DOHH2 (cell line): ENCODE data around the gene ERG.

Experiments used
- H3F3A ChIP-seq: fragments of 200-600 bp; sonication (generic), shearing (Covaris generic); 2 replicates; pipeline ENCODE4 v1.6.0; 2016; ENCODE audit warnings: antibody characterized with exemption, mild to moderate bottlenecking; ENCODE audit not compliant: control insufficient read depth, insufficient read depth
- H3K27ac ChIP-seq: fragments of 200-600 bp; sonication (generic); 2 replicates; pipeline ENCODE4 v1.5.1; 2014; ENCODE audit warnings: low read depth, mild to moderate bottlenecking, low read length, moderate library complexity
- H3K27me3 ChIP-seq: fragments of 200-600 bp; sonication (generic); 2 replicates; pipeline ENCODE4 v1.6.1; 2014; ENCODE audit warnings: mild to moderate bottlenecking, low read length, mixed read lengths; ENCODE audit not compliant: control insufficient read depth
- H3K36me3 ChIP-seq: fragments of 200-600 bp; sonication (generic); 2 replicates; pipeline ENCODE4 v1.6.1; 2014; ENCODE audit warnings: mild to moderate bottlenecking, low read length, moderate library complexity, mixed read lengths; ENCODE audit not compliant: control insufficient read depth
- H3K4me1 ChIP-seq: fragments of 200-600 bp; sonication (generic); 2 replicates; pipeline ENCODE4 v1.6.1; 2014; ENCODE audit warnings: mild to moderate bottlenecking, low read length, mixed read lengths; ENCODE audit not compliant: control insufficient read depth
- H3K4me2 ChIP-seq: fragments of 200-600 bp; sonication (generic); 2 replicates; pipeline ENCODE4 v1.6.0; 2014; ENCODE audit warnings: mild to moderate bottlenecking, low read length, moderate library complexity
- H3K4me3 ChIP-seq: fragments of 200-600 bp; sonication (generic); 2 replicates; pipeline ENCODE4 v1.5.1; 2014; ENCODE audit warnings: mild to moderate bottlenecking, low read length, mixed read lengths
- H3K79me2 ChIP-seq: fragments of 200-600 bp; sonication (generic); 2 replicates; pipeline ENCODE4 v1.6.1; 2014; ENCODE audit warnings: mild to moderate bottlenecking, low read length, mixed read lengths; ENCODE audit not compliant: control insufficient read depth
- H3K9me2 ChIP-seq: fragments of 200-600 bp; sonication (generic); replicated peaks from 2 replicates; pipeline ENCODE4 v1.6.1; 2014; ENCODE audit warnings: mild to moderate bottlenecking, low read length, mixed read lengths; ENCODE audit not compliant: control insufficient read depth
- H3K9me3 ChIP-seq: fragments of 200-600 bp; sonication (generic); 2 replicates; pipeline ENCODE4 v1.6.1; 2014; ENCODE audit warnings: antibody characterized with exemption, low read length, mixed read lengths; ENCODE audit not compliant: control insufficient read depth, insufficient read depth
- H4K20me1 ChIP-seq: fragments of 200-600 bp; sonication (generic); 2 replicates; pipeline ENCODE4 v1.6.0; 2014; ENCODE audit warnings: low read depth, mild to moderate bottlenecking, antibody characterized with exemption, low read length, moderate library complexity; ENCODE audit not compliant: control insufficient read depth, insufficient read depth
- EZH2phosphoT487 ChIP-seq: fragments of 200-600 bp; sonication (generic); IDR thresholded peaks from 2 replicates; pipeline ENCODE4 v1.6.1; 2017; ENCODE audit warnings: borderline replicate concordance, mild to moderate bottlenecking, antibody characterized with exemption, low read length, moderate library complexity, mixed read lengths
- TF ChIP-seq, protein P1 (sequence below): fragments of 200-600 bp; sonication (generic); IDR thresholded peaks from one replicate; pipeline ENCODE4 v1.5.1; 2014; ENCODE audit warnings: antibody characterized with exemption, mild to moderate bottlenecking, low read depth, low read length; ENCODE audit not compliant: poor library complexity, severe bottlenecking

Gene ERG

DNA sequence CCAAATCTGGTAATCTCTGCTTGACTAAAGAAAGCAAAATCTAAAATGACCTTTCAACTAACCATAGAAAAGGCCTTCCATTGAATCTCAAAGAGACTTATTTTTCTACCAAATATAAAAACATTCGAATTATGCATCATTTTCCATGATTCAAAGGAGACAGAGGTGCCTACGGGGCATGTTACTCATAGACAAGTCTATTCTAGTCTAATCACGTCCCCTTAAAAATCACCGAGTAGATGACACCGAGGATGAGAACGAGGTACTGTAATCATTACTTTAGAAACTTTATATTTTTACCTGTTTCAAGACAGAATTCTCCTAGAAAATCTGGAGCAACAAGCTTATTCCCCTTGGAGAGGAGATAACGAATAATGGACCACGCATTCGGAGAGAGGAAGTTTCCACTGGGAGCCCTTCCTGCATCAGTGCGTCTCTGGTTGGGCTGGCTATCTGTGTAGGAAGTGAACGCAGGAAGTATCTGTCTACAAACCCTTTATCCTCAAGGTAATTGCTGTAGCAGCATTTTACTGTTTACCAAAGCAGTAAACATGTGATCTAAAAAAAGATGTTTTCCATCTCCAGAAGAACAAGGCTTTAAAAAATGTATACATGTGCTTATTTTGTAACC, 9.5 kb downstream of the ERG start:
- H3K9me3 ChIP-seq, result no peaks in the 10 kb centered on the region
- no peaks in the 10 kb centered on the region for H3K79me2 ChIP-seq
- TF ChIP-seq, protein P1, sequence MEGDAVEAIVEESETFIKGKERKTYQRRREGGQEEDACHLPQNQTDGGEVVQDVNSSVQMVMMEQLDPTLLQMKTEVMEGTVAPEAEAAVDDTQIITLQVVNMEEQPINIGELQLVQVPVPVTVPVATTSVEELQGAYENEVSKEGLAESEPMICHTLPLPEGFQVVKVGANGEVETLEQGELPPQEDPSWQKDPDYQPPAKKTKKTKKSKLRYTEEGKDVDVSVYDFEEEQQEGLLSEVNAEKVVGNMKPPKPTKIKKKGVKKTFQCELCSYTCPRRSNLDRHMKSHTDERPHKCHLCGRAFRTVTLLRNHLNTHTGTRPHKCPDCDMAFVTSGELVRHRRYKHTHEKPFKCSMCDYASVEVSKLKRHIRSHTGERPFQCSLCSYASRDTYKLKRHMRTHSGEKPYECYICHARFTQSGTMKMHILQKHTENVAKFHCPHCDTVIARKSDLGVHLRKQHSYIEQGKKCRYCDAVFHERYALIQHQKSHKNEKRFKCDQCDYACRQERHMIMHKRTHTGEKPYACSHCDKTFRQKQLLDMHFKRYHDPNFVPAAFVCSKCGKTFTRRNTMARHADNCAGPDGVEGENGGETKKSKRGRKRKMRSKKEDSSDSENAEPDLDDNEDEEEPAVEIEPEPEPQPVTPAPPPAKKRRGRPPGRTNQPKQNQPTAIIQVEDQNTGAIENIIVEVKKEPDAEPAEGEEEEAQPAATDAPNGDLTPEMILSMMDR, result no peak
- TF ChIP-seq EZH2phosphoT487, result no peak
- H3K36me3 ChIP-seq, result no peaks in the 10 kb centered on the region
- no peak overlapping the region for H3K27ac ChIP-seq
- H3K4me3 ChIP-seq, result no peak overlapping the region
- H3K9me2 ChIP-seq, result no peaks in the 10 kb centered on the region
- H3K4me2 ChIP-seq, result no peak overlapping the region
- H3K4me1 ChIP-seq, result no peaks in the 10 kb centered on the region
- H3K27me3 ChIP-seq, result 0 out of 2 replicates have a peak, but pooled peaks cover 4% of the 10 kb centered on the region
- no peaks in the 10 kb centered on the region for H4K20me1 ChIP-seq
- H3F3A ChIP-seq, result no peaks in the 10 kb centered on the region

DNA sequence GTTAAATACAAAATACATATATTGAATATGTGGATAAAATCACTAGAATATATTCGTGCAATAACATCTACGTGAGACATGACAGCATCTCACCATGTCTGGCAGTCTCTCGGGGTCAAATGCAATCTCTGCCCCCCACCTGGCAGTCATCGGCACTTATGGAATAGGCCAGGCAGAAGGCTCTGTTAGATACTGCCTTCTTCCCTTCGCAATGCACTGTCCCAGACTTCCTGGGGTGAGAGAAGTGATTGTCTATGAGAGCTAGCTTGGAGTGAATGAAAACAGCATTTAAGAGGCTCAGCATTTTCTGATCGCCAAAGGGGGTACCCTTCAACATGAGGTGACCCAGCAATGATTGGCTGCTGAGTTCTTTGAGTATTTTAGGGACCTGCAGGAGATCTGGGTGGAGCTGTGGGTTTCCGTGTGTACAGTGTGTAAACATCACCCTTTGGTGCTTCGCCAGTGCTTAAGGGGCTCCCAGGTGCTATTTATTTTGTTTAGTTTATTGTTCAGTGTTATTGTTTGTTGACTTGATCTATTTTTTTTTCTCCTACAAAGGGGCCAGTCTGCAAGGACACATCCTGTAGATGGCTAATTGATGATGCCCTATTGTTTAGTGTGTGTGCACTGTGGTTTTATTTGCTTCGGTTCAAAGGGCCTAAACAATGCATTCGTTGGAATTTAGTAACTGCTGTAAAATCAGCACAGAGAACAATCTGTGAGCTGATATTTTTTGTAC, 10.2 kb downstream of the ERG start:
- H3F3A ChIP-seq, result no peaks in the 10 kb centered on the region
- H3K9me2 ChIP-seq, result no peaks in the 10 kb centered on the region
- H3K9me3 ChIP-seq, result no peaks in the 10 kb centered on the region
- no peaks in the 10 kb centered on the region for H3K79me2 ChIP-seq
- H3K4me2 ChIP-seq, result no peak overlapping the region
- H3K4me3 ChIP-seq, result no peak overlapping the region
- no peaks in the 10 kb centered on the region for H4K20me1 ChIP-seq
- no peak overlapping the region for H3K27ac ChIP-seq
- H3K27me3 ChIP-seq, result 0 out of 2 replicates have a peak, but pooled peaks cover 2% of the 10 kb centered on the region
- H3K4me1 ChIP-seq, result no peaks in the 10 kb centered on the region
- no peaks in the 10 kb centered on the region for H3K36me3 ChIP-seq
- TF ChIP-seq, protein P1, result no peak
- TF ChIP-seq EZH2phosphoT487, result no peak

DNA sequence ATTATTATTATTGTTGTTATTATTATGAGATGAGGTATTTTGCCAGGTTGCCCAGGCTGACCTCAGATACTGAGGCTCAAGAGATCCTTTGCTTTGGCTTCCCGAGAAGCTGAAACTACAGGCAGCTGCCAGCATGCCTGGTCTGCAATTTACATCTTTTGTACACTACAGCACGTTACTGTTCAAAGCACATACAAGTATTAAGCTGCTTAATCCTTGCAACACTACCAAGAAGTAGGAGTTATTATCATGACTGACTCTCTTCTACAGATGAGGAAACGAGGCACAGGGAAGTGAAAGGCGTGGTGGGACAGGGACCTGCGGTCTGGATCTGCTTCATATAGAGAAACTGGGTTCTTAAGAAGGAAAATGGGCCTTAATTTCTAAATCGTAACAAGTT, 11.6 kb downstream of the ERG start:
- H3K4me3 ChIP-seq, result no peak overlapping the region
- H3K36me3 ChIP-seq, result no peaks in the 10 kb centered on the region
- H3K27ac ChIP-seq, result no peak overlapping the region
- H3K9me2 ChIP-seq, result no peaks in the 10 kb centered on the region
- no peaks in the 10 kb centered on the region for H3K4me1 ChIP-seq
- no peaks in the 10 kb centered on the region for H3F3A ChIP-seq
- 0 out of 2 replicates have a peak, but pooled peaks cover 2% of the 10 kb centered on the region for H3K27me3 ChIP-seq
- H4K20me1 ChIP-seq, result no peaks in the 10 kb centered on the region
- no peak overlapping the region for H3K4me2 ChIP-seq
- no peaks in the 10 kb centered on the region for H3K79me2 ChIP-seq
- no peaks in the 10 kb centered on the region for H3K9me3 ChIP-seq
- TF ChIP-seq, protein P1, result no peak
